Airway epithelial cell (primary cell): ENCODE data around the gene DCANP1. TPM values are rescaled to one million over a fixed set of nuclear protein-coding genes. Genes with fewer than 3 reads are reported as not detected.

ENCODE experiments used
- total RNA-seq: library from RNA; depleted of rRNA; stranded (reverse); fragments of >200 nt; gene quantifications from 2 replicates; pipeline ENCODE4 v1.2.3, GENCODE V29; 2015

DCANP1 gene, protein sequence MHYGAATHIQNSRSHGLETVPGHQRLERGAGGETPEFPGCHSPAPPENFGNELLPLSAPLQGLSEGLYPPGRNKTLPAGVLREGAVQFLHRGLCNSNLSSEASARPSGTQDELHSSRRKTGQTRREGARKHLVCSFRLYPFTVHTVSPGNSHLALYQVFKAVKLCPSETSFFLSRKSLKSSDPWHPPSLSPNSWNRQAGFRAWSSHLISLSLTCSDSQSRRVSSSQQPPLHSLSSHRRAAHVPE
- total RNA-seq: not detected in 2 replicates

GRCh38 chr5:135447298-135447929 is at the start of gene DCANP1:
Gene DCANP1 (minus strand): TSS chr5:135447348. CDS start chr5:135447108, 240 bp downstream.

DNA sequence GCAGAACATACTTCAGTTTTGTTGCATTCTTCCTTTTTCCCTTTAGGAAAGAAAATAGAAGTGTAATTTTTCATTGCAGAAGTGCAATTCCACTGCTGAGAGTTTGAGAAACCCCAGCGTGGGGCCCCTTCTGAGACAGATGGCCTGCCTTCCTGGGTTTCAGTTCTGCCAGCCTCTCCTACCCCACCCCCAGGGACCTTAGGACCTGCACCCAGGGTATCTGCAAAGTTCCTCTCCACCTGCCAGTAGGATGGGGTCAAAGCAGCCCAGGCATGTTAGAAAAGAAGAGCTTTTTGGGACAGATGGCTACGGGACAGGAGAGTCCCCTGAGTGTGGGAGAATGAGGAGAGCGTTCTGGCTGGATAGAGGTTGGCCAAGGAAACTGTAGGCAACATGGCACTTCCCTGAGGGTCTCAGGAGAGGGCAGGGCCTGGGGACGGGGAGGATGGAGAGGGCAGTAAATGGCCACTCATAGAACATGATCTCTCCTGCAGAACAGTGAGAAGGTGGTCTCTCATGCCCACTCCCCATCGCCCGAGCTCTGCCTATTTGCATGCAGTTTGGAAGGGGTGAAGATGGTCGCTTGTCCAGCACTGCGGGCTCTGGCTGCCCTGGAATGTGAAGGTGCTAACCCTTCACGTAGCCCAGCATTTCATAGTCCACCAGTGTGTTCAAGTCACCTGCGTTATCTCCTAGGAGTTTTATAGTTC is 5.3 kb upstream of the DCANP1 start, which contains the start of gene TIFAB:
Gene TIFAB (minus strand): TSS at position 31 of the 710 bp plus-strand sequence. CDS start 2,412 bp downstream, outside the sequence.

GRCh38 chr5:135398855-135399793 is 48.0 kb downstream of the DCANP1 start, which contains the start of gene MACROH2A1:
Gene MACROH2A1 (minus strand): TSS chr5:135399231. CDS start chr5:135389093, 10,138 bp downstream.

Other genes with a start within 250 kb of the DCANP1 start
- gene MACROH2A1, start 48.1 kb downstream of the DCANP1 start, total RNA-seq: 352 and 417 TPM in 2 replicates
- gene TIFAB, start 5.0 kb upstream of the DCANP1 start, total RNA-seq: not detected in 2 replicates
- not detected in 2 replicates for gene NEUROG1, start 88.6 kb upstream of the DCANP1 start, total RNA-seq
- 7.1 and 8.5 TPM in 2 replicates for gene CXCL14, start 131.6 kb upstream of the DCANP1 start, total RNA-seq